ENCODE data around the gene NAV2.
"Not testable (repeated sequence)": the region's sequence is repeated elsewhere in the genome, so short reads cannot be mapped to it uniquely, and the experiment has no call there.

The NAV2 gene

GRCh38 chr11:20110908-20111669 lies 398.5 kb downstream of the NAV2 start:
- DNase-seq (ENCODE audit: low read depth, low spot score): peak; percentile 60

GRCh38 chr11:20111871-20112270 lies 399.2 kb downstream of the NAV2 start:
- no peak for DNase-seq (ENCODE audit: low read depth, low spot score)

GRCh38 chr11:20112291-20113148 lies 399.9 kb downstream of the NAV2 start:
- no peak for DNase-seq (ENCODE audit: low read depth, low spot score)

GRCh38 chr11:20113149-20113438 lies 400.5 kb downstream of the NAV2 start:
- DNase-seq (ENCODE audit: low read depth, low spot score): no peak

- DNase-seq (ENCODE audit: low read depth, low spot score): no peak
These were observed 402.0 kb downstream of the NAV2 start for GRCh38 chr11:20114588-20114987.

GRCh38 chr11:20116825-20117224 lies 404.2 kb downstream of the NAV2 start:
- DNase-seq (ENCODE audit: low read depth, low spot score): no peak

- no peak for DNase-seq (ENCODE audit: low read depth, low spot score)
These were observed 404.7 kb downstream of the NAV2 start for GRCh38 chr11:20117291-20117690.

- DNase-seq (ENCODE audit: low read depth, low spot score): no peak
These were observed 405.6 kb downstream of the NAV2 start for GRCh38 chr11:20118209-20118608.

- no peak for DNase-seq (ENCODE audit: low read depth, low spot score)
These were observed 406.7 kb downstream of the NAV2 start for GRCh38 chr11:20119315-20119714.

GRCh38 chr11:20120134-20120925 lies 407.7 kb downstream of the NAV2 start:
- DNase-seq (ENCODE audit: low read depth, low spot score): no peak

- DNase-seq (ENCODE audit: low read depth, low spot score): no peak
These were observed 409.5 kb downstream of the NAV2 start for GRCh38 chr11:20122131-20122530.

- no peak for DNase-seq (ENCODE audit: low read depth, low spot score)
These were observed 413.3 kb downstream of the NAV2 start for GRCh38 chr11:20125927-20126326.

- no peak for DNase-seq (ENCODE audit: low read depth, low spot score)
These were observed 414.1 kb downstream of the NAV2 start for GRCh38 chr11:20126724-20127123.

- peak; percentile 52 for DNase-seq (ENCODE audit: low read depth, low spot score)
These were observed 415.3 kb downstream of the NAV2 start for GRCh38 chr11:20127671-20128527.

GRCh38 chr11:20128528-20128825 lies 415.8 kb downstream of the NAV2 start:
- not testable (repeated sequence) for DNase-seq (ENCODE audit: low read depth, low spot score)

GRCh38 chr11:20129665-20130064 lies 417.0 kb downstream of the NAV2 start:
- DNase-seq (ENCODE audit: low read depth, low spot score): no peak

- DNase-seq (ENCODE audit: low read depth, low spot score): no peak
These were observed 419.4 kb downstream of the NAV2 start for GRCh38 chr11:20131788-20132666.

- no peak for DNase-seq (ENCODE audit: low read depth, low spot score)
These were observed 420.0 kb downstream of the NAV2 start for GRCh38 chr11:20132667-20133039.

GRCh38 chr11:20134991-20135736 lies 422.5 kb downstream of the NAV2 start:
- no peak for DNase-seq (ENCODE audit: low read depth, low spot score)

GRCh38 chr11:20137637-20138036 lies 425.0 kb downstream of the NAV2 start:
- no peak for DNase-seq (ENCODE audit: low read depth, low spot score)

Data from iPS DF 19.7 (cell line).